B cell (primary cell): ENCODE data around the gene GSG1L. TPM values are rescaled to one million over a fixed set of nuclear protein-coding genes. Genes with fewer than 3 reads are reported as not detected.

Source experiments
- ATAC-seq: fragments of 200-7000 bp; cut with Tn5 transposase; one replicate; pipeline ENCODE4 v1.10.0; 2021; ENCODE audit warnings: low read depth, mild to moderate bottlenecking, moderate number of reproducible peaks, moderate library complexity
- CTCF ChIA-PET: fragments of 350-600 bp; sonication (Branson Sonifier 250); formaldehyde crosslinking; loops from one replicate; lab custom pipeline; 2021; ENCODE audit warnings: antibody characterized with exemption, inconsistent platforms; lab: Charles Lee
- POLR2A ChIA-PET: fragments of 350-600 bp; sonication (Branson Sonifier 250); formaldehyde crosslinking; loops from one replicate; lab custom pipeline; 2021; ENCODE audit warnings: antibody characterized with exemption; lab: Charles Lee
- DNase-seq: peaks from one replicate; pipeline ENCODE4 v3.0.0; 2013
- H2AFZ ChIP-seq: 2 replicates; pipeline ENCODE4 v1.6.1; 2012; ENCODE audit warnings: mild to moderate bottlenecking, low read depth, low read length; ENCODE audit not compliant: insufficient read depth, poor library complexity, severe bottlenecking
- H3K27ac ChIP-seq, 2 donors: 1 replicate in 1 of 2; 2 replicates in 1 of 2; pipeline ENCODE4 v1.5.1; 2012 to 2013; ENCODE audit warnings: low read length in 2 of 2, mild to moderate bottlenecking in 2 of 2, moderate library complexity in 1 of 2
- H3K27me3 ChIP-seq, 4 experiments: fragments of 200-600 bp in 1 of 4; sonication (generic) in 1 of 4; replicated peaks in 1 of 4; 1 replicate in 2 of 4; 2 replicates in 2 of 4; pipeline versions ENCODE4 v1.6.1 to v1.7.0; 2013 to 2016; ENCODE audit warnings: low read length in 3 of 4, mild to moderate bottlenecking in 2 of 4, mixed read lengths in 1 of 4, moderate library complexity in 1 of 4; ENCODE audit not compliant: insufficient read depth in 4 of 4, control insufficient read depth in 3 of 4; ENCODE audit errors: control extremely low read depth in 1 of 4
- H3K36me3 ChIP-seq, 2 experiments: replicated peaks in 1 of 2; 1 replicate in 1 of 2; 2 replicates in 1 of 2; pipeline versions ENCODE4 v1.6.1 to v1.7.1; 2013; ENCODE audit warnings: low read length in 1 of 2; ENCODE audit not compliant: insufficient read depth in 2 of 2, control insufficient read depth in 1 of 2; ENCODE audit errors: control extremely low read depth in 1 of 2, extremely low read depth in 1 of 2
- H3K4me1 ChIP-seq, 2 donors: fragments of 200-600 bp in 1 of 2; sonication (generic) in 1 of 2; 1 replicate in 1 of 2; 2 replicates in 1 of 2; pipeline versions ENCODE4 v1.5.1 to v1.6.1; 2013 to 2017; ENCODE audit warnings: low read length in 2 of 2; ENCODE audit not compliant: control insufficient read depth in 2 of 2, insufficient read depth in 2 of 2
- H3K4me2 ChIP-seq: replicated peaks from 2 replicates; pipeline ENCODE3; 2012; ENCODE audit warnings: mild to moderate bottlenecking, low read depth, low read length; ENCODE audit not compliant: poor library complexity, severe bottlenecking
- H3K4me3 ChIP-seq, 5 experiments: fragments of 200-600 bp in 1 of 5; sonication (generic) in 1 of 5; 1 replicate in 3 of 5; 2 replicates in 2 of 5; pipeline versions ENCODE4 v1.5.1 to v1.7.0; 2011 to 2016; ENCODE audit warnings: low read length in 4 of 5, mild to moderate bottlenecking in 4 of 5, low read depth in 2 of 5, control low read depth in 1 of 5, moderate library complexity in 1 of 5; ENCODE audit not compliant: insufficient read depth in 1 of 5; ENCODE audit errors: control extremely low read depth in 1 of 5, extremely low read depth in 1 of 5
- H3K79me2 ChIP-seq: fragments of 200-600 bp; sonication (generic); one replicate; pipeline ENCODE4 v1.6.0; 2016; ENCODE audit warnings: low read length; ENCODE audit not compliant: control insufficient read depth, insufficient read depth
- H3K9ac ChIP-seq: fragments of 200-600 bp; sonication (generic); 2 replicates; pipeline ENCODE4 v1.6.1; 2017; ENCODE audit warnings: mild to moderate bottlenecking, low read length, moderate library complexity
- H3K9me3 ChIP-seq, 3 donors: one replicate each; pipeline versions ENCODE4 v1.6.1 to v1.7.1; 2013; ENCODE audit warnings: low read length in 2 of 3; ENCODE audit not compliant: control insufficient read depth in 2 of 3, insufficient read depth in 1 of 3; ENCODE audit errors: control extremely low read depth in 1 of 3
- H4K20me1 ChIP-seq: 2 replicates; pipeline ENCODE4 v1.6.0; 2012; ENCODE audit warnings: mild to moderate bottlenecking, low read length; ENCODE audit not compliant: insufficient read depth, control insufficient read depth, poor library complexity, severe bottlenecking
- H3K27ac Mint-ChIP-seq: one replicate; pipeline ENCODE4 v1.8.0; 2021; ENCODE audit warnings: mixed read lengths
- H3K27me3 Mint-ChIP-seq: one replicate; pipeline ENCODE4 v1.8.0; 2021; ENCODE audit warnings: mixed read lengths
- H3K4me1 Mint-ChIP-seq: one replicate; pipeline ENCODE4 v1.8.0; 2021; ENCODE audit warnings: mixed read lengths
- H3K4me3 Mint-ChIP-seq: one replicate; pipeline ENCODE4 v1.8.0; 2021; ENCODE audit warnings: mixed read lengths
- H3K9me3 Mint-ChIP-seq: one replicate; pipeline ENCODE4 v1.8.0; 2022; ENCODE audit warnings: mixed read lengths; ENCODE audit not compliant: insufficient read depth
- EZH2 ChIP-seq: IDR thresholded peaks from 2 replicates; pipeline ENCODE4 v1.6.1; 2012; ENCODE audit warnings: borderline replicate concordance, low read depth, mild to moderate bottlenecking, moderate library complexity, low read length; ENCODE audit not compliant: insufficient read depth, poor library complexity, severe bottlenecking
- WGBS: methylation state at CpG from one replicate; pipeline ENCODE4 v1.1.5; 2013; ENCODE audit warnings: missing lambda C conversion rate; ENCODE audit not compliant: insufficient coverage; 5-methylcytosine and 5-hydroxymethylcytosine counted together
- intact Hi-C: fragments of 100-400 bp; cut with micrococcal nuclease; formaldehyde crosslinking; loops from one replicate; pipeline ENCODE4 v1.10.0; 2022
- polyA plus RNA-seq: library from polyadenylated mRNA; depleted of rRNA; stranded (reverse); fragments of >200 nt; gene quantifications from 2 replicates; pipeline ENCODE4 v1.2.3, GENCODE V29; 2012
- total RNA-seq, 2 donors: library from RNA; stranded (reverse); fragments of 120-200 nt in 1 of 2; gene quantifications; 1 replicate in 1 of 2; 2 replicates in 1 of 2; pipeline versions ENCODE4 v1.2.3 to v1.2.4, GENCODE V29; 2013 to 2022
- TF ChIP-seq, protein P1 (sequence below): fragments of 200-600 bp; IDR thresholded peaks from one replicate; pipeline ENCODE4 v1.8.0; 2022; ENCODE audit warnings: antibody characterized with exemption, mild to moderate bottlenecking

The GSG1L gene
- total and polyA plus RNA-seq, 2 donors (not counting 1 experiment from before 2014, with no cell fraction given) = 0.01 TPM; not detected in 1

DNA sequence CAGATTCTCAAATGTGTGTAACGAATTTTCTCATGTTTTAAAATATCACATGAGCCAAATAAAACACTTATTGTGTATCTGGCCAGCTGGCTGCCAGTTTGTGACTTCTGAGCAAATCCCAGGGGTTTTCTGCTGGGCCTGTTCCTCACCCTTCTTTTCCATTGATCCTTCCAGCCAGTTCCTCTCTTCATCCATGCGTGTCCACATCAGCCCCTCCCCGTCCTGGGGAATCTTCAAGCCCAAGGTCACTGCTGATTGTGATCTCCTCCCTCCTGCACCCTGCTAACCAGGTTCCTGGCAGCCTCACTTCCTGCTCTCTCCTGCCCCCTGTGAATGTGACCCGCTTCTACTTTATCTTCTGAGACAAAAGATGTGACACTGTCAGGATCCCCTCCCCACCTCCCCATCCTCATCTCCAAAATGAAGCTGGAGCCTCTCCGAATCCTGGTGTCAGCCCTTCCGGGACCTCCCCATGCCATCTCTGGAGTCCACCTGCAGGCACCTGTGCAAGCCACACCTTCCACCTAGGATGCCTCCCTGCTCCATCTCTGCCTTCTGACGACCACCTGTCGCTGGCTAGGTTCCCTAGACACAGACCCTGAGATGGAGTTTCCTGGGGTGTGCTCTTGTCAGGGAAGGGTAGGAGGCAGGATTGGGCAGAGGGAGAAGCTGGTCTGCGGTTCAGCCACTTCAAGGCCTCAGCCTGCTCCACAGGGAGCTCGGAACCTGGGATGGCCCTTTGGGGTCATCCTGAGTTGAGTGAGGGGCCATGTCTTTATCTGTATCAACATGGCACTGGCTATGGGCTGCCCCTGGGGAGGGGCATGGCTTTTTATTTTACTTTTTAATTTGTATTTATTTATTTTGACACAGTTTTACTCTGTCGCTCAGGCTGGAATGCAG, 308.5 kb downstream of the GSG1L start:
- Mint-ChIP-seq H3K4me3 (no peak overlapping the region), H3K27ac (no peak overlapping the region), H3K27me3 (no peaks in the 10 kb centered on the region), H3K4me1 (peaks cover 3% of the 10 kb centered on the region), H3K9me3 (no peaks in the 10 kb centered on the region)
- 84% methylated on average over 9 of the region's 11 CpGs for WGBS
- Histone ChIP-seq H3K27me3 (no peaks in the 10 kb centered on the region), H2AFZ (no peak overlapping the region), H3K4me2 (no peak overlapping the region), H3K36me3 (peaks cover 0 to 2% of the 10 kb centered on the region in 2 experiments), H3K4me1 (peaks cover 0 to under 1% of the 10 kb centered on the region in 2 donors), H3K4me3 (no peak overlapping the region), H4K20me1 (no peaks in the 10 kb centered on the region), H3K27ac (no peak overlapping the region), H3K79me2 (no peaks in the 10 kb centered on the region), H3K9ac (no peak overlapping the region), H3K9me3 (no peaks in the 10 kb centered on the region)
- POLR2A ChIA-PET = no interaction called here
- CTCF ChIA-PET = no interaction called here
- ATAC-seq (no peak), DNase-seq (no peak)
- TF ChIP-seq EZH2 = no peak
- TF ChIP-seq, protein P1, sequence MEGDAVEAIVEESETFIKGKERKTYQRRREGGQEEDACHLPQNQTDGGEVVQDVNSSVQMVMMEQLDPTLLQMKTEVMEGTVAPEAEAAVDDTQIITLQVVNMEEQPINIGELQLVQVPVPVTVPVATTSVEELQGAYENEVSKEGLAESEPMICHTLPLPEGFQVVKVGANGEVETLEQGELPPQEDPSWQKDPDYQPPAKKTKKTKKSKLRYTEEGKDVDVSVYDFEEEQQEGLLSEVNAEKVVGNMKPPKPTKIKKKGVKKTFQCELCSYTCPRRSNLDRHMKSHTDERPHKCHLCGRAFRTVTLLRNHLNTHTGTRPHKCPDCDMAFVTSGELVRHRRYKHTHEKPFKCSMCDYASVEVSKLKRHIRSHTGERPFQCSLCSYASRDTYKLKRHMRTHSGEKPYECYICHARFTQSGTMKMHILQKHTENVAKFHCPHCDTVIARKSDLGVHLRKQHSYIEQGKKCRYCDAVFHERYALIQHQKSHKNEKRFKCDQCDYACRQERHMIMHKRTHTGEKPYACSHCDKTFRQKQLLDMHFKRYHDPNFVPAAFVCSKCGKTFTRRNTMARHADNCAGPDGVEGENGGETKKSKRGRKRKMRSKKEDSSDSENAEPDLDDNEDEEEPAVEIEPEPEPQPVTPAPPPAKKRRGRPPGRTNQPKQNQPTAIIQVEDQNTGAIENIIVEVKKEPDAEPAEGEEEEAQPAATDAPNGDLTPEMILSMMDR = no peak
- intact Hi-C loops = no loop called here

DNA sequence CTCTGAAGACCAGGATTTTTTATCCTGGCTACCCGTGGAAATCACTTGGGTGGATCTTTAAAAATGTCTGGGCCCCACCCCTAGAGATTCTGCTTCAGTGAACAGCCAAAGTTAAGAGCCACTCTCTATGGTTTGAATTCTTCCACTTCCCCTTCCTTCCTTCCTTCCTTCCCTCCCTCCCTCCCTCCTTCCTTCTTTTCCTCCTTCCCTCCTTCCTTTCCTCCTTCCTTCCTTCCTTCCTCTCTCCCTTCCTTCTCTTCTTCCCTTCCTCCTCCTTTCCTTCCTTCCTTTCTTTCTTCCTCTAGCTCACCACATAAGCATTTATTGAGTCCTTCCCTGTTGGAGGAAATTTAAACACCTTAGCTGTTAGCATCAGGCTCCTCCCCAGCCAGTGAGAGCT, 310.0 kb downstream of the GSG1L start:
- no peak overlapping the region for H3K4me3 ChIP-seq
- no peak overlapping the region for H3K27ac ChIP-seq
- intact Hi-C loops = no loop called here
- no peaks in the 10 kb centered on the region for H3K9me3 ChIP-seq
- DNase-seq (no peak), ATAC-seq (no peak)
- no peak for TF ChIP-seq EZH2
- TF ChIP-seq, protein P1 = no peak
- H3K9me3 Mint-ChIP-seq = no peaks in the 10 kb centered on the region
- H3K79me2 ChIP-seq = no peaks in the 10 kb centered on the region
- H3K4me2 ChIP-seq = no peak overlapping the region
- no peak overlapping the region for H3K9ac ChIP-seq
- no peak overlapping the region for H2AFZ ChIP-seq
- H3K4me3 Mint-ChIP-seq = no peak overlapping the region
- ChIA-PET POLR2A (no interaction called here), CTCF (no interaction called here)
- no peaks in the 10 kb centered on the region for H3K27me3 ChIP-seq
- no peaks in the 10 kb centered on the region for H3K4me1 ChIP-seq
- no peaks in the 10 kb centered on the region for H4K20me1 ChIP-seq
- WGBS = 64% methylated on average over 1 of the region's 1 CpG
- no peak overlapping the region for H3K27ac Mint-ChIP-seq
- peaks cover 0 to 2% of the 10 kb centered on the region in 2 experiments for H3K36me3 ChIP-seq
- H3K4me1 Mint-ChIP-seq = peaks cover 4% of the 10 kb centered on the region
- no peaks in the 10 kb centered on the region for H3K27me3 Mint-ChIP-seq
